Measurements from ENCODE around the gene BST1.
A peak's percentile ranks its signal among the peaks of the same experiment; 100 is the strongest.

Gene BST1

DNA sequence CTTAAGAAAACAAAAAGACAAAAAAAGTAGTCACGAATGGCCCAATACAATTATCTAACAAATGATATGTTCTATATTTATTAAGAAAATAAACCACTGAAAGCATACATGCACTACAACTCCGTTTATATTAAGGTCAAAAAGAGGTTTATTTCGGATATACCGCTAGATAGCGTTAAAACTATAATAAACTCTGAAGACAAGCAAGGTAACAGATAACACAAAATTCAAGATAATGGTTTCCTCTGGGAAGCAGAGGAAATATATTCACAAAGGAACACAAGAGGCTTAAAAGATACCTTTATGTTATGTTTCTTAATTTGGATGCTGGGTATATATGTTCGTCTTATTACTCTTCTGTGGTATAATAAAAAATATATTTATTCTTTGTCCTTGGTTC lies 26.0 kb upstream of the BST1 start:
- no peak for DNase-seq (ENCODE audit: low read depth)

DNA sequence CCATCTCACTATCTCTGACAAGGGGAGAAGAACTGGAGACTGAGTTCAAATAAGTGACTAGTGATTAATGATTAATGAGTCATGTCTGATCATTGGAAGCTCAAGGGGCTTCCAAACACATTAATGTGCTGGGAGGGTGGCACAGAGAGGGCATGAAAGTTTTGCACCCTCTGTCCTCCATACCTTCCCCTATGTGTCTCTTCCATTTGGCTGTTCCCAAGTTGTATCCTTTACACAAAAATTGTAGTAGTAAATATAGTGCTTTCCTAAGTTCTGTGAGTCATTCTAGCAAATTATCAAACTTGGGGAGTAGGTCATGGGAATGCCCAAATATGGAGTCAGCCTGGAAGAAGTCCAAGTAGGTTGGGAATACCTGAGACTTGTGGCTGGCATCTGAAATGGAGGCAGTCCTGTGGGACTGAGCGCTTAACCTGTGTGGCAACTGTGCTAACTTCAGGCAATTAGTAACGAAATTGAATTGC lies 25.3 kb upstream of the BST1 start:
- DNase-seq (ENCODE audit: low read depth): peak; percentile 62

DNA sequence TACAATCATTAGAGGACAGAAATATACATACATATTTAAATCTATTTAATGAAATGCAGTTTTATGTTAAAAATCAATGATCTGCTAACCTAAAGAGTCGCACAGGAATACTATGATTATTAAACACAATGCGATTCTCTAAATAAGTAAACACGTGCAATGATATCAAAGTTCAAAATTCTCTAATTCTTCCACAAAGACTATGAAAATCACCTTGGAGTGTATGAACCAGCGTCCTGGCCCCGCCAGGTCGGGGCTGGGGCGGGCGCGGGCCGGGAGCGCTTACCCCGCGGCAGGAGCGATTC lies 21.8 kb upstream of the BST1 start:
- no peak for DNase-seq (ENCODE audit: low read depth)

DNA sequence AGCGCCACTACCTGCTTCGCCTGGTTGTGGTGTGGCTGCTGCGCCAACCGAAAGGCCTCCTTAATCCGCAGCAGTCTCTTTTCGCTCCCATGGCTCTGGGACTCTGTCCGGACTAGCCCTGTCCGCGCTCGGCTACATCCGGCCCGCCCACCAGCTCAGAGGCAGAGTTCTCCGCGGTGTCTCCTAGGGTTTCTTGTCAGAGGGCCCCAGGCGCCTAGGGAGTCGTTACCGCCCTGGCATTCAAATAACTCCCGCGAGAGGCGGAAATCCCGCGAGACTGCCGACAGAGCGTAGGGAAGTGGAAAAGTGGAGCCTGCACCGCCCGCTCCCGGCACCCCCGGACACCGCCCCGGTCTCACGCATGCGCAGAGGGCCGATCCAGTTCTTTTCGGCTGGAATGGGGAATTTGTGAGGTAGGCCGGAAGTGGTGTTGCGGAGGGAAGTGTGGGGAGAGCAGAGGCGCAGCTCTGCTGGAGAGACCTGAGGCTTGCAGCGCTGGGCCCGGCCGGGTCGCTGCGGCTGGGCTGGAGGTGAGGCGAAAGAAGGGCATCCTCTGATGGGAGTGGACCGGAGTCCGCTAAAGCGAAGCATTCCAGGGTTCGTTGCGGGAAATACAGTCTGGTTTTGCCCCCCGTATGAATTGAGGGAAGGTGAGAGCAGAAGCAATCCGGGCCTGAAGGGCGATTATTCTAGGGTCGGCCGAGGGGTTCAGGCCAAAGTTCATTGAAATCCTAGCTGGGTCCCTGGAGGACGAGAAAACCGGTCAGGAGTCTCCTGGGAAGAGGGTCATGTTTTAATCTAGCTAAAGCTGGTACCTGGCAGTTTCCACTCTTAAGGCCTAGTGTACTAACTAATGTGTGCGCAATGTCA lies 21.3 kb upstream of the BST1 start, which contains the start of gene FAM200B:
TSS of gene FAM200B (plus strand) at position 456 of the 870 bp plus-strand sequence. CDS start 5,151 bp downstream, outside the sequence.
- peak; percentile 97 for DNase-seq (ENCODE audit: low read depth)

DNA sequence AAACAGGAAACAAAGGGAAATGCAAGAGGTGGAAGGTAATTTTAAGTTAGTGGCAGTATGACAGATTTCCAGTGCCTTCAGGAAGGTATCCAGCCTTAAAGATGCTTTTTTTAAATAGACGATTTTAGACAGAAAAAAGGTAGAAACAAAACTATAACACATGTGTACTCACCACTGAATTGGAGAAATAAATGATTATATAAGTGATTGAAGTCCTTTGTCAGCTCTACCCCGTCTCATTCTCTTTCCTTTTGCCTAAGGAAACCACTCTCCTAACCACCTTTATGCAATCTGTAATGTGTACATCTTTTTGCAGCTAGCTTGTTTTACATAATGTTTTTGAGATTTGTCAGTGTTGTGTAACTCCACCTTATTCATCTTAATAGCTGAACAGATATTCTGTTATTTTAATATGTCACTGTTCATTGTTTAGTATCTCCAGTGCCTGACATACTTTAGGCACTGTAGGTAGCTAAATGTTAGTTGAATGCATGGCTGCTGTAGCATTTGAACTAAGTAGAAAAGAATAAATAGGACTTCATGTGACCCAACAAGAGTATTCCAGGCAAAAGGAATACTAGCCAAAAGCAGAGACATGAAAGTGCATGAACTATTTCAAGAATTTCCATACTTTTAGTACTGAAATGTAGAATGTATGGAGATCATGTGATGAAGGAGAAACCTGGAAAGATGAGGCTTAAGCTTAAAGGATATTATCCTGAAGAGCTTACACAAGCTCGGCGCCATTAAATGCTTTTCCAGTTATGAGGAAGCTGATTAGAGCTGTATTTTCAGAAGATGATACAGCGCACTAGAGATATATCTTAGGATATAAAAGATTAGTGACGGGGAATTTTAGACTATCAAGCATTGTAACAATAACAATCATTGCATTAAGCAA lies 20.4 kb upstream of the BST1 start:
- peak; percentile 50 for DNase-seq (ENCODE audit: low read depth)

DNA sequence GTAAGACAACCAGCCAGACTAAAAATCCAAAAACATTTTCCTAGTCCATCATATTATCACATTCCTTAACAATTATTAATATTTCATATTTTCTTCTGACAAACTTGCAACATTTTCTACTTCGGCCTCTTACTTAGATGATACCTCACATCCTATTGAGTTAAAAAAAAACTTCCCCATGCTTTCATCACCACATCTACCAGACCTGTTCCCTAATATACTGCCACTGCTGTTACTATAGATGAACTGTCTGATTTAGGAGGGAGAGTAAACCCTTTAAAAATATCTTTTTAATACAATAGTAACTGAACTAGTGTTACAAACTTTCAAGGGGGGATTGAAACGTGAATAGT lies 19.7 kb upstream of the BST1 start:
- DNase-seq (ENCODE audit: low read depth): peak; percentile 44

DNA sequence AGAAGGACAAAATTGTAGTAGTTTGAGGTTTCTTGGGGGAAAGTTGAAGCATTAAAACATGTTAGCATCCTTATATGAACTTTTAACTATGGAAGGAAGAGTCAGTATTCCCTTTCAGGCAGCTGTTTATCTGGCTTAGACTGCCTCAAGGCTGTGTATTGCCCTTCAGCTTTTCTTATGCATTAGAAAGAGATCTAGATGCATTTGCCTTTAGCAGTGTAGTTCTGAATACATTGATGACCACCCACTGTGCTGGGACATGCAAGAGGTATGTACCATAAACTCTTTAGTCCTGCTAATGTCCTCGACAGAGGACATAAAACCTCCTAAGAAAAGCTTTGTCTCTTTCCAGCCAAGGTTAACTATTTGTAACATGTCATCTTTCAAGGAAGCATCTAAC lies 18.4 kb upstream of the BST1 start:
- DNase-seq (ENCODE audit: low read depth): no peak

DNA sequence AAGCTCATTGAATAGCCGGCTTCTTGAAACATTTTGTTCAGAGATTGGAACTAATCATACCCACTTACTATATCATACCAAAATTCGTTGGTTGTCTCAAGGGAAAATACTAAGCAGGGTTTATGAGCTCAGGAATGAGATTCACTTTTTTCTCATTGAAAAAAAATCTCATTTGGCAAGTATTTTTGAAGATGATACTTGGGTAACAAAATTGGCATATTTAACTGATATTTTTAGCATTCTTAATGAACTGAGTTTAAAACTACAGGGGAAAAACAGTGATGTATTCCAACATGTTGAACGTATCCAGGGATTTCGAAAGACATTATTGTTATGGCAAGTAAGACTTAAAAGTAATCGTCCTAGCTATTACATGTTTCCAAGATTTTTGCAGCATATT lies 14.8 kb upstream of the BST1 start:
- no peak for DNase-seq (ENCODE audit: low read depth)

DNA sequence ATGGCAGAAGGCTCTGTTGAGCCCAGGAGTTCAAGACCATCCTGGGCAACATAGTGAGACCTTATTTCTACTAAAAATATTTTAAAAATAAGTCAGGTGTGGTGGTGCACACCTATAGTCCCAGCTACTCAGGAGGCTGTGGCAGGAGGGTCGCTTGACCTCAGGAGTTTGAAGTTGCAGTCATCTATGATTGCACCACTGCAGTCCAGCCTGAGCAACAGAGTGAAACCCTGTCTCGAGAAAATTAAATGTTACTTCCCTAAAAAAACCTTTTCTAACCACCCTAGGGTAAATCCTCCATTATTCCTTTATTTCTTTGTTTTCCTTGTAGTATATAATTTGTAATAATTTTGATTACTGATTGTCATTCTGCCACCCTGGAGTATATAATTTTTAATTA lies 13.3 kb upstream of the BST1 start:
- peak; percentile 62 for DNase-seq (ENCODE audit: low read depth)

DNA sequence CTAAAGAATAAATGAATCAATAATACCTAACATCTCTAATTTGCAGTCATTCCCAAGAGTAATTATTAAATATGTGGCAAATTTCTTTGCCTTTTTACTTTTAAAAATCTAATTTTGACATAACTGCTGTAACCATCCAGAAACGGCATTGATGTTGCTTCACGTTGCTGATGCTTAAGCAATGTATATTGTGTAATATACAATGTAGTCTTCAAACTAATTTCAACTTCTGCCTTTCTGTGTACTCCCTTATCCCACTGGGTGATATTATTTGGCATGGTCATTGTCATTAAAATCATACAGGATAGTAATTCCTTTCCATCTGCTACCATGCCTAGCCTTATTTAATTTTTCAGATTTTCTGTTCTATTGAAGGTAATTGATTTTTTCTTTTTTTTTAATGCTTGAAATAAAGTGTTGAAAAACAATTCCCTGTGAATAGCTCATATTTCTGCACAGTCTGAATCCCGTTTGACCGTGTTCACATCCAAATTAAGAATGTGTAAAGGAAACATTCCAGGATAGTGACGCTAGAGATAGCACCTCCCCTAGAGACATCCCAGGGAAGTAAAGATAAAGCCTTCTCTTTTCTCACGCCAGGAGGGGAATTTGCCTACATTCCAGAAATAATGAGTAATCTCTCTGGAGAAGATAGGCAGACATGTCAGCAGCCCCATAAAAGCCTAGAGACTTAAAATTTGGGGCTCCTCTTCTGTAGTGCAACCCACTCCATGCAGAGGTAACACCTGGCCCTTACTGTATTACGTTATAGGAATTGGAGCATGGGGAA lies 12.7 kb upstream of the BST1 start:
- peak; percentile 92 for DNase-seq (ENCODE audit: low read depth)

DNA sequence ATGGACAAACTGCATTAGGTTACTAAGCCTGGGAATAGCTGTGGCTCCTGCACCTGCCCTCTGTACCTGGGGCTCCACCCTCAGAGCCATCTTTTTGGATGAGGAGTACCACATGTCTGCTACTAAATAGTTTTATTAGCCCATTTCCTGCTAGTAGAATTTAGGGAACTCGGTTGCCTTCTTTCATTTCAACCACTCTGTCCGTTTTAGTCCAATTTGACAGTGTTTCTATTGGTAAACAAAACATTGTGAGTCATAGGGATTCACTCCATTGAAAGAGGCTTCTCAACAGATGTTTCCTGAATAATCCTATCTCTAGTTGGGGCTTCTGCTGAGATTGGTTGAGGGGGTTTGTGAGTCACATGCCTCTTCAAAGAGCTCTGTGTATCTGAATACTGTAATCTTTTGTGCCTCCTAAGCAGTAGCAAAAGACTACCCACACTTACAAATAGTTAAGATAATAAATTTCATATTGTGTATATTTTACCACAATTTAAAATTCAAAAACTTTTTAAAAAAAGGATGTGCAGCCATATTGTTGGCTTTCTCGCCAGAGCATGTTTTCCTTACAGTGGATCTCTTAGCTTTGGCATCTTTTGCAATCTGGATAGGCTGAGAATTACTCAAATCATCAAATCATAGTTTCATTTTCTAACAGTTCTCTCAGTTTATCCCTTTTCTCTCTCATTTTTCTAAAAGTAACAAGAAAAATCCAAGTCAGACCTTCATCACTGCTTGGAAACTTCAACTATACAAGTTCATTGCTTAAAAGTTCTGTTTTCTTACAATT lies 11.3 kb upstream of the BST1 start:
- DNase-seq (ENCODE audit: low read depth): peak; percentile 76

DNA sequence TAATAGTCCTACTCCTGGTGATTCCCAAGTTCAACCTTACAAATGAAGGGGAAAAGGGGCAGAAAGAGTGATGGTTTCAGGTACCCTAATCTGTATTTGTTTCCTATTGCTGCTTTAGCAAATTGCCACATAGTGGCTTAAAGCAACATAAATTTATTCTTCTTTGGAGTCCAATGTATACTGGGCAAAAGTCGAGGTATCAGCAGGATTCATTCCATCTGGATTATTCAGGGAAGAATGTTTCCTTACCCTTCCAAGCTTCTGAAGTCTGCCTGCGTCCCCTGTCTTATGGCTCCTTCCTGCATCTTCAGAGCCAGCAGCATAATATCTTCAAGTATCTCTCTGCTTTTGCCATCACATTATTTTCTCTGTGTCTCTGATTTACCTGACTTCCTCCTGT lies 10.3 kb upstream of the BST1 start:
- DNase-seq (ENCODE audit: low read depth): no peak

DNA sequence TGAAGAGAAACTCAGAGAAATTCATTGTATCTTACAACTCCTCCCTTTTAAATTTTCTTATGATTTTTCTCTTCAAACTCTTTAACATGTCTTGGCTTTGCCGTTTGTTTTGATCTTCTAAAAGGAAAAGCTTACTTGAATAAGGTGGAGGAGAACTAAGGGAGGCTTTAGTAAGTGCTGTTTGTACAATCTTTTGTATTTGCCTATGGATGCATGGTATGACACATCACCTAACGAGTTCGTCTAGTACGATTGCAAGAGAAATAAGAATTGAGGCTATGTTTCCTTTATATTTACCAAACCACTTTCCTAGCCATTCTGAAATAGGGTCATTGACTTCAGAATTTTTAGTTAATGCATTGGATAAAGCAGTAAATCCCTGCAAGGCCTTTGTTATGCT lies 8.4 kb upstream of the BST1 start:
- DNase-seq (ENCODE audit: low read depth): no peak

DNA sequence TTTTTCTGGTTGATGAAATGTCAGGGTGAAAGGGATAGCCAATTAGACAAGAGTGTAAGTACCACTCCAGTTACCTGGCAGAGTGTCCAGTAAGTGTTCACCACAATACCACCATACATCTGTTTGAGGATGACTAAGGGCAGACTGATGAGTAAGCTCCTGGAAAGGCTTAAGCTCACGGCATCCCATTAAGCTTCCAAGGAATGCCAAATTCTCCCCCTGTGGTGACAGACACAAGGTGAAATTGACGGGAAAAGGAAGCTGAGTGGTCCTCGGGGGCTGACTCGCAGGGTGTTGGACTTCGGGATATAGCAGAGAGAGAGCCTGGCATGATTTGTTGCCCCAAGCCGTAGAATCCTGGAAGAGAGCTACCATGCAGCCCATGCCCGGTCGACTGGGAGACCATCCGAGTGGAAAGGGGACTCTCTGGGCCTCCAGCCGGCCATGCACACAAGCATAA lies 7.6 kb upstream of the BST1 start:
- peak; percentile 90 for DNase-seq (ENCODE audit: low read depth)

DNA sequence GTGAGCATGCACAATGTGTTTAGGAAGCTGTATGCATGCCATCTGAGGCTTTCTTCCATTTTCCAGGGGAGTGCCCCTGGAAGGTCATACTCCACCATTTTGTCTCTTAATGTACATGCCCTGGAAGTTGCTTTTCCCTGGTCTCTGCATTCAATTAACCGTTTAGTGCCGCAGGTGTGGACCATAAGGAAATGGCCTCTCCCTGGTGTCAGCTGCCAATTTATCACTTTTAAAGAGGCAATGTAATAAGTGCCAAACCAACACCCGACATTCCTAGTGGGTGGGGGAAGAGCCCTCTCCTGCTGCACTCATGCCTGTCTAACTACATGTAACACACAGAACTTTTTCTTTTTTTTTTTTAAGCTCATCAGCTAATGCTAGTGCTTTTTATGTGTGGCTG lies 7.1 kb upstream of the BST1 start:
- no peak for DNase-seq (ENCODE audit: low read depth)

DNA sequence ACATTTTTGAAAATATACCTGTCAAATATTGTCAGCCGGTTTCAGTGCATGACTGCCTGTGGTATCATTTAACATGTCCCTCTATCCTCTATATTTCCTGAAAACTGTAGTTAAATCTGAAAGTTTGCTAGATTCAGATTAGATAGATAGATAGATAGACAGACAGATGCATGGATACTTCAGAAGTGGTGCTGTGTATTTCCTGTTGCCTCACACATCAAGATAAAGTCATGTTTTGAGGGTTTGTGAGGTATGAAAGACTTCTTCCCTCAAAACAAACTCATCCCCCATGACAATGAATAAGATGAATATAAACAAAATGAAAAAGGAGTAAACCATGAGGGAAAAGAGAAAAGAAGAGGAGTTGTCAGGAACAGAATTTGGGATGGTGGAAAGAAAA lies 6.0 kb upstream of the BST1 start:
- peak; percentile 38 for DNase-seq (ENCODE audit: low read depth)

DNA sequence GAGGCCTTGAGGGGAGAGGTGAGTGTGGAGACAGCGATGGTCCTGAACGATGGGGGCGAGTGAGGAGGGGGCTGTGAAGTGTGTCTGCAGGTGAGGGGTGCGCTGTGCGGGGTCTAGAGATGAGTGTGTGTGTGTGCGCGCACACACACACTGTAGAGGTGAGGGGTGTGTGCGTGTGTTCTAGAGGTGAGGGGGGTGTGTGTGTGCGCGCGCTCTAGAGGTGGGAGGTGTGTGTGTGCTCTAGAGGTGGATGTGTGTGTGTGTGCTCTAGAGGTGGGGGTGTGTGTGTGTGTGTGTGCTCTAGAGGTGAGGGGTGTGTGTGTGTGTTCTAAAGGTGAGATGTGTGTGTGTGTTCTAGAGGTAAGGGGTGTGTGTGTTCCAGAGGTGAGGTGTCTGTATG lies 574 bp downstream of the BST1 start:
- no peak for DNase-seq (ENCODE audit: low read depth)

DNA sequence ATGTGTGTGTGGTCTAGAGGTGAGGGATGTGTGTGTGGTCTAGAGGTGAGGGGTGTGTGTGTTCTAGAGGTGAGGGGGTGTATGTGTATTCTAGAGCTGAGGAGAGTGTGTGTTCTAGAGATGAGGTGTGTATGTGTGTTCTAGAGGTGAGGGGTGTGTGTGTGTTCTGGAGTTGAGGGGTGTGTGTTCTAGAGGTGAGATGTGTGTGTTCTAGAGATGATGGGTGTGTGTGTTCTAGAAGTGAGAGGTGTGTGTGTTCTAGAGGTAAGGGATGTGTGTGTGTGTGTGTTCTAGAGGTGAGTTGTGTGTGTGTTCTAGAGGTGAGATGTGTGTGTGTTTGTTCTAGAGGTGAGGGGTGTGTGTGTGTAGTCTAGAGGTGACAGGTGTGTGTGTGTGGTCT lies 1.3 kb downstream of the BST1 start:
- no peak for DNase-seq (ENCODE audit: low read depth)

DNA sequence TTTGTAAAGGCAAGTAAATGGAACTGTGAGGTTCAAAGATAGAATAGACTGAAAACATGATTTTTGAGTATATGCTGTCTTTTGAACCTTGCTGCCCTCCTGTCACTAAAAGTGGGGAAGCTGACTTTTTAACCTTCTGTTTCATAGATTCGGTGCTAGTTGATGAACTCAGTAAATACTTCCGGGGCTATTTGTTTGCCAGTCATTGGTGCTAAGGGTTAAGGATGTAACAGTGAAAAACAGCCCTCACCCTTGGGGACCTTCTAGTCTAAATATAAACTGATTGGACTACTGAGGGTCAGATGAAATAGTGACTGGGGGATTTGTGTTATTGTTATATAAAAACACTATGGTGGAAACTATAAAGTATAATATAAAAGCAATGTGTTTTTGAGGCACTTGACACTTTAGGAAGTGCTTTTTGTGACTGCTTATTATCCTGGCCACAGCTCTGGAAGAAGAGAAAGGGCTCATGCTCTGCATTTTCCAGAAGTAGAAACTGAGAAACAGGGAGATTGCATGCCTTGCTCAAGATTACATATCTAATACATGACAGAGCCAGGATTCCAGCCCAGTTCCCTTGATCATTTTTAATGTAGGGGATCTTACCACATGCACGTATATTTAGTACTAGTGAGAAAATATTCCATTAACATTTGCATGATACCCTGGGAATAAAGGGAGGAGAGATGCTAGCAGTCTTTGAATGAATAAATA lies 3.9 kb downstream of the BST1 start:
- no peak for DNase-seq (ENCODE audit: low read depth)

DNA sequence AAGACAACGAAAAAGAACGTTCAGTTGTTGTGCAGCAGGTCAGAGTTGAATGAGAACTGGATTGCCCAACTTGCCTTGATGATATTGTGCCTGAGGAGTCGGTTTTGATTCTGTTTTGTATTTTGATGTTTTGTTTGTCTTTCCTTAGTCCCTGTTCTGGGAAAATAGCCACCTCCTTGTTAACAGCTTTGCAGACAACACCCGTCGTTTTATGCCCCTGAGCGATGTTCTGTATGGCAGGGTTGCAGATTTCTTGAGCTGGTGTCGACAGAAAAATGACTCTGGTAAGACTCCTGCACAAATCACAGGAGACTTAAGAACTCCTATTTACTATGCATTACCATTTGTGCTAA lies 4.5 kb downstream of the BST1 start:
- DNase-seq (ENCODE audit: low read depth): no peak

DNA sequence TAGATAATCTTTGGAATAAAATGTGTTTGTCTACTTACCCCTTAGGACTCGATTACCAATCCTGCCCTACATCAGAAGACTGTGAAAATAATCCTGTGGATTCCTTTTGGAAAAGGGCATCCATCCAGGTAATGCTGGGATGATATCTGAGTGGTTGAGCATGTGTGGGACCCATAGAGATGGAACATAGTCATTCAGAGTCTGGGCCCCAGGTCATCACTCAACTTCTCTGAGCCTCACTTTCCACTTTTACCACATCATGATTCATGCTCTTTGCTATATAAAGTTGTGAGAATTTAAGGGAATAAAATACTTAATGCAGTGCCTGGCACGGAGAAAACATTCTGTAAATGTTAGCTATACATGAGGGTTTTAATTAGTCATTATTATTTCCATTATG lies 8.9 kb downstream of the BST1 start:
- DNase-seq (ENCODE audit: low read depth): no peak
